Activated naive CD4-positive, alpha-beta T cell treated with anti-CD3 and anti-CD28 coated beads, Interleukin-2, amount 10 ng/mL, durations not matched to agents 7 days and 5 days (primary cell): ENCODE results near the gene TMEM203.

Experiments
- CTCF ChIA-PET: fragments of 350-600 bp; sonication (Branson Sonifier 250); formaldehyde crosslinking; loops from one replicate; lab custom pipeline; 2021; ENCODE audit warnings: antibody characterized with exemption; lab: Charles Lee
- DNase-seq: peaks from one replicate; pipeline ENCODE4 v3.0.0-alpha.2; 2020
- H3K27ac Mint-ChIP-seq: one replicate; pipeline ENCODE4 v1.8.0; 2021; ENCODE audit warnings: mild to moderate bottlenecking, moderate library complexity, mixed read lengths
- H3K27me3 Mint-ChIP-seq: one replicate; pipeline ENCODE4 v1.8.0; 2021; ENCODE audit warnings: mild to moderate bottlenecking, mixed read lengths
- H3K36me3 Mint-ChIP-seq: one replicate; pipeline ENCODE4 v1.8.0; 2021; ENCODE audit warnings: mixed read lengths
- H3K4me1 Mint-ChIP-seq: one replicate; pipeline ENCODE4 v1.8.0; 2021; ENCODE audit warnings: mixed read lengths
- H3K4me3 Mint-ChIP-seq: one replicate; pipeline ENCODE4 v1.8.0; 2021; ENCODE audit warnings: mild to moderate bottlenecking, moderate library complexity, mixed read lengths
- H3K9me3 Mint-ChIP-seq: one replicate; pipeline ENCODE4 v1.8.0; 2021; ENCODE audit warnings: mixed read lengths

Gene TMEM203, protein sequence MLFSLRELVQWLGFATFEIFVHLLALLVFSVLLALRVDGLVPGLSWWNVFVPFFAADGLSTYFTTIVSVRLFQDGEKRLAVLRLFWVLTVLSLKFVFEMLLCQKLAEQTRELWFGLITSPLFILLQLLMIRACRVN

DNA sequence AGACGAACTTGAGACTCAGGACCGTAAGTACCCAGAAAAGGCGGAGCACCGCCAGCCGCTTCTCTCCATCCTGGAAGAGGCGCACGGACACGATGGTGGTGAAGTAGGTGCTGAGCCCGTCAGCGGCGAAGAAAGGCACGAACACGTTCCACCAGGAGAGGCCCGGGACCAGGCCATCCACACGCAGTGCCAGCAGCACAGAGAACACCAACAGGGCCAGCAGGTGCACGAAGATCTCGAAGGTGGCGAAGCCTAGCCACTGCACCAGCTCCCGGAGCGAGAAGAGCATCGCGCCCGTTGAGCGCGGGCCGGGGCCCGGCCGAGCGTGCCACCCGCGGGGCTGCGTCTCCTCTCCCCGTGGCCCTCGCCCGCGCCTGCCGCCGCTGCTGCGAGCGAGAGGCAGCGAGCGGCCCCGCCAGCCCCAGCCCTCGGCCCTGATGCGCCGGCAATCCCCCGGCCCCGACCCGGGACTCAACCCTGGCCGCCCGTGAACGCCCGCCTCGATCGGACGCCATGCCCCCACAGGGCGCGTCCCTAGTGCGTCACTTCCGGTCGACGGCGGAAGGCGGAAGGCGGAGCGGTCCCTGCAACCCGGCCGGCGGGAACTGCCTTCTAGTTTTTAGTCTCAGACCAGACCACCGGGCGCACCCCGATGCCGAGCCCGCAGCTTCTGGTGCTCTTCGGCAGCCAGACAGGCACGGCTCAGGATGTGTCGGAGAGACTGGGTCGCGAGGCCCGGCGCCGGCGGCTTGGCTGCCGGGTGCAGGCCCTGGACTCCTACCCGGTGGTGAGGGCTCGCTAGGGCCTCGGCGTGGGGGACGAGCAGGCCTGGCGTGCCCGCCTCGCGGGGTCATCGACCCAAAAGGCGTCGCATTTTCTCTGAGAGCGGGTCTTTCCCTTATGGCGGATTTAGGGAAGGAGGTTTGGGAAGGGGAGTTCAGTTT, at the start of gene TMEM203, which contains the start of gene NDOR1:
TSS of gene TMEM203 (minus strand) at position 523 of the 944 bp plus-strand sequence. CDS start at position 289, 234 bp downstream.
TSS of gene NDOR1 (plus strand) at position 575 of the 944 bp plus-strand sequence. CDS start at position 653, 78 bp downstream.
- Mint-ChIP-seq H3K9me3 (no peaks in the 10 kb centered on the region), H3K27ac (peak within 1 kb of the TSS; percentile 92), H3K36me3 (peaks cover 19% of the 10 kb centered on the region), H3K27me3 (no peaks in the 10 kb centered on the region), H3K4me3 (peak within 1 kb of the TSS; percentile 92), H3K4me1 (peaks cover 54% of the 10 kb centered on the region)
- peak; percentile 96 for DNase-seq
- CTCF ChIA-PET: interaction anchor here (1.0 to 1.8 kb wide), 4 partner anchors 8 to 137 kb away, joined by 3 to 4 read pairs (median 4); no protein-coding TSS in a partner anchor

- H3K4me3 Mint-ChIP-seq: peak within 1 kb of the TSS; percentile 91
- H3K27ac Mint-ChIP-seq: peak within 1 kb of the TSS; percentile 87
- H3K9me3 Mint-ChIP-seq: no peaks in the 10 kb centered on the region
- H3K27me3 Mint-ChIP-seq: peaks cover 9% of the 10 kb centered on the region
- peak; percentile 96 for DNase-seq
- peaks cover 18% of the 10 kb centered on the region for H3K36me3 Mint-ChIP-seq
- CTCF ChIA-PET: interaction anchor here (1.0 to 2.1 kb wide), 4 partner anchors 12 to 32 kb away, joined by 3 to 11 read pairs (median 4); no protein-coding TSS in a partner anchor
- H3K4me1 Mint-ChIP-seq: peaks cover 19% of the 10 kb centered on the region
These were observed 49.4 kb upstream of the TMEM203 start, which contains the start of gene NELFB for GRCh38 chr9:137254624-137255447. TSS of gene NELFB (plus strand) at chr9:137255327.

- H3K36me3 Mint-ChIP-seq: peaks cover 14% of the 10 kb centered on the region
- DNase-seq: no peak
- no peaks in the 10 kb centered on the region for H3K9me3 Mint-ChIP-seq
- H3K4me1 Mint-ChIP-seq: peaks cover 19% of the 10 kb centered on the region
- CTCF ChIA-PET: interaction anchor here (1.0 to 2.1 kb wide), 4 partner anchors 11 to 33 kb away, joined by 3 to 11 read pairs (median 4); no protein-coding TSS in a partner anchor
- peak overlapping the region; percentile 78 for H3K4me3 Mint-ChIP-seq
- peaks cover 16% of the 10 kb centered on the region for H3K27me3 Mint-ChIP-seq
- H3K27ac Mint-ChIP-seq: peak overlapping the region; percentile 69
These were observed 48.5 kb upstream of the TMEM203 start for GRCh38 chr9:137253717-137254623.

DNA sequence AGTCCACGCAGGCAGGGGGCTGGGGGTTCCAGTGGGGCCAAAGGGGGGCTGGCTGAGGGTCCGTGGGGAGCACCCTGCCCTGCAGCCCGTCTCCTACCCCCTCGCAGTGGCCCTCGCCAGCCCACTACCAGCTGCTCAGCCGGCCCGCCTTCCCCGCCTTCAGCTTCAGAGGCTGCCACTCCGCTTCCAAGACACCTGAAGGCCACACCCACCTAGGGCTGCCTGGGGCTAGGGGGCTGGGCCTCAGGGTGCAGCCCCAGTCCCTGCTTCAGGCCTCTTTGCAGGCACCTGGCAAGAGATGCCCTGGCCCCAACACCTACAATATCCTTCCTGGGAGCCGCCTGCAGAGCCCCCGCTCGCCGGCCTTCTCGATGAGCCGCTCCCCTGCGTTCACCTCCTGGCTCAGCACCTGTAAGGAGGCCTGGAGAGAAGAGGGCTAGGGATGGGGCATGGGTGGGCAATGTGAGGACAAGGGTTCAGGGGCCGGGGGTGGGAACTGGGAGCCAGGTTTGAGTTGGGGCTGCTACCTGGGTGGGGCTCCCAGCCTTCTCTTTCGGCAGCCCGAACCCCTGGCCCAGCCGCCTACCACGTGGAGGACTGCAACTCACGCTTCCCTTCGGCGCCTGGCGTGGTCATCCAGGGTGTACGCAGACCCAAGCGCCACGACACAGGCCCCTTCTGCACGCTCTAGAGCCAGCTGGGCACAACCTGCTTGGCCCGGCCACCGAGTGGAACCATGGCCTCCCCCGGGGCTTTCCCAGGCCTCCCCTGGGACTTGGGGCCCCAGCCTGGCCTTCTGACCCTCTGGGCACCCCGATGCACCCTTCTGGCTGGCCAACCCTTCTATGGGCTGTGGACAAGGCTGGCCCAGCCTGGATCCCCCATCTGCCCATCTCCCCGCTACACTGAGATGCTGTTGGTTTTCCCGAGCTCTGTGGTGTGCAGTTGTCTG, 47.4 kb upstream of the TMEM203 start:
- Mint-ChIP-seq H3K27me3 (peaks cover 16% of the 10 kb centered on the region), H3K36me3 (peaks cover 10% of the 10 kb centered on the region), H3K27ac (no peak overlapping the region), H3K4me1 (peaks cover 19% of the 10 kb centered on the region), H3K9me3 (no peaks in the 10 kb centered on the region), H3K4me3 (no peak overlapping the region)
- DNase-seq: no peak
- CTCF ChIA-PET: interaction anchor here (2.1 kb wide), 1 partner anchor 16 kb away, joined by 11 read pairs; no protein-coding TSS in a partner anchor

DNA sequence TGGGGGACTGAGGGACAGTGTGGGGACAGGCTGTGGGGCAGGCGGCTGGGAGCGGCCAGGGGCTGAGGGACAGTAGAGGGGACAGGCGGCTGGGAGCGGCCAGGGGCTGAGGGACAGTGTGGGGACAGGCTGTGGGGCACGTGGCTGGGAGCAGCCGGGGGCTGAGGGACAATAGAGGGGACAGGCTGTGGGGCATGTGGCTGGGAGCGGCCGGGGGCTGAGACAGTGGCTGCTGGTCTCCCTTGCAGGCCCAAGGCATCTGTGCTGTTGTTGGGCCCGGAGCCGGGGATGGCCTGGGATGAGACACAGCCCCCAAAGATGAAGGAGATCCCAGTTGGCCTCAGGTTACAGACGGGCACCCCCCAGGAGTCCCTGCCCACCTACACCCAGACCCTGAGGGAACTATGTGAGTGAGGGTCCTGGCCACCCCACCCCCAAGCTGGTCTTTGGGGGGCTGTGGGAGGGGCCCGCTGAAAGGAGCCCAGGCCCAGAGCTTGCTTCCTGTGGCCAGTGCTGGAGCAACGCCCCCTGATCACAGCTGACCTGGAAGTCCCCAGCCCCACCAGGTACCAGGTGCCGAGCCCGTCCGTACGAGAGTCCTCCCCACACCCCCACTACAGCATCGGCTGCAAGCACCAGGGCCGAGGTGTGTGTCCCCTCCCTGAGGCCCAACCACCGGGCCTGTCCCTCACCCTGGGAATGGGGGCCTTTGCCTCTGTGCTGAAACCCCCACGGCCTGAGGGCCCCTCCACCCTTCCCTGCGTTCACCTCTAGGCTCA, 46.2 kb upstream of the TMEM203 start:
- Mint-ChIP-seq H3K36me3 (peaks cover 8% of the 10 kb centered on the region), H3K4me1 (peaks cover 14% of the 10 kb centered on the region), H3K27me3 (peaks cover 19% of the 10 kb centered on the region), H3K4me3 (no peak overlapping the region), H3K9me3 (no peaks in the 10 kb centered on the region), H3K27ac (no peak overlapping the region)
- CTCF ChIA-PET: no interaction called here
- DNase-seq: no peak

- DNase-seq: no peak
These were observed 45.7 kb upstream of the TMEM203 start, which contains the start of gene STPG3 for GRCh38 chr9:137251194-137251461. TSS of gene STPG3 (plus strand) at chr9:137251286. CDS start at chr9:137251287, 1 bp downstream.

DNA sequence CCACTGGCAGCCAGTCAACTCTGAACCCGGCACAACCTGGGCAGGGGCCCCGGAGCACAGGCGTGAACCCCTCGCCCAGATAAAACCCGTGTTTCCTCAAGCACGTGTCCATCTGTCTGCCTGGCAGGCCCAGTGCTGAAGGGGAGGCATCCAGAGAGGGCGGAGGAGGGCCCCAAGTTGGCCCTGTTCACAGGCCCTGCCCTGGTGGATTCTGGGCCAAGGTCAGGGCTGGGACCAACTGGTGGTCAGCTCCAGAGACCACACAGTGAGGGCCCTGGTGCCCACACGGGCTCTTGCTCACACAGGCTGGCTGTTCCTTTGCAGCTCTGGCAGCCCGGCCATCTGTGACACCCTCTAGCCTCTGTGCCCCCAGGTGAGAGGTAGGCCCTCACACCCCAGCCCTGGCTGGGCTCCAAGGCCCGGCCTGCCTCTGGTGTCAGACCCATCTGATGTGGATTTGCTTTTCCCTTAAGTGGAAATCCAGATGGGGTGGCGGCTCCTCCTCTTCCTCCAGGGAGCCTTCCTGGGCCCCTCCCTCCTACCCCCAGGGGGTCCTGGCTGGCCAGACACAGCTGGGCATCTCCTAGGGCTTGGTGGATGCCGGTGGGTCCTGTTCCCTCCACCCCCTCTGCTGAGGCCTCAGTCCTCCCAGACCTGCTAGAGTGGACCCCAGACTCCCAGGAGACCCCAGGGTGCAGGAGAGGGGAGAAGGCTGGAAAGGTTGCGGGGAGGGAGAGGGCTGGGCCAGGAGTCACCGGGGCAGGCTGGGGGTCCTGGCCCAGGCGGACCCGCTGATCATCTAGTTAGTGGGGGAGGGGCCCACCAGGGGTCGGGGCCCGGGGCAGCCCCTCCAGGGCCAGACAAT, 45.1 kb upstream of the TMEM203 start:
- Mint-ChIP-seq H3K27ac (no peak overlapping the region), H3K9me3 (no peaks in the 10 kb centered on the region), H3K27me3 (peaks cover 19% of the 10 kb centered on the region), H3K4me3 (no peak overlapping the region), H3K36me3 (peaks cover 2% of the 10 kb centered on the region), H3K4me1 (peaks cover 4% of the 10 kb centered on the region)
- CTCF ChIA-PET: interaction anchor here (1.6 kb wide), 1 partner anchor 14 kb away, joined by 3 read pairs; no protein-coding TSS in a partner anchor
- no peak for DNase-seq

More at GRCh38 chr9:137251194-137251461, 45.7 kb upstream of the TMEM203 start, which contains the start of gene STPG3:
- Mint-ChIP-seq H3K4me3 (no peak within 1 kb of the TSS), H3K27ac (peak within 1 kb of the TSS; percentile 49), H3K36me3 (peaks cover 3% of the 10 kb centered on the region), H3K27me3 (peaks cover 19% of the 10 kb centered on the region), H3K9me3 (no peaks in the 10 kb centered on the region), H3K4me1 (peaks cover 8% of the 10 kb centered on the region)
- CTCF ChIA-PET: no interaction called here

- Mint-ChIP-seq H3K4me1 (peaks cover 9% of the 10 kb centered on the region), H3K9me3 (no peaks in the 10 kb centered on the region), H3K36me3 (peaks cover 10% of the 10 kb centered on the region), H3K27ac (no peak overlapping the region), H3K4me3 (no peak overlapping the region), H3K27me3 (peaks cover 14% of the 10 kb centered on the region)
- CTCF ChIA-PET: interaction anchor here (1.9 kb wide), 1 partner anchor 11 kb away, joined by 5 read pairs; no protein-coding TSS in a partner anchor
- DNase-seq: no peak
These were observed 42.4 kb upstream of the TMEM203 start for GRCh38 chr9:137247916-137248175.

DNA sequence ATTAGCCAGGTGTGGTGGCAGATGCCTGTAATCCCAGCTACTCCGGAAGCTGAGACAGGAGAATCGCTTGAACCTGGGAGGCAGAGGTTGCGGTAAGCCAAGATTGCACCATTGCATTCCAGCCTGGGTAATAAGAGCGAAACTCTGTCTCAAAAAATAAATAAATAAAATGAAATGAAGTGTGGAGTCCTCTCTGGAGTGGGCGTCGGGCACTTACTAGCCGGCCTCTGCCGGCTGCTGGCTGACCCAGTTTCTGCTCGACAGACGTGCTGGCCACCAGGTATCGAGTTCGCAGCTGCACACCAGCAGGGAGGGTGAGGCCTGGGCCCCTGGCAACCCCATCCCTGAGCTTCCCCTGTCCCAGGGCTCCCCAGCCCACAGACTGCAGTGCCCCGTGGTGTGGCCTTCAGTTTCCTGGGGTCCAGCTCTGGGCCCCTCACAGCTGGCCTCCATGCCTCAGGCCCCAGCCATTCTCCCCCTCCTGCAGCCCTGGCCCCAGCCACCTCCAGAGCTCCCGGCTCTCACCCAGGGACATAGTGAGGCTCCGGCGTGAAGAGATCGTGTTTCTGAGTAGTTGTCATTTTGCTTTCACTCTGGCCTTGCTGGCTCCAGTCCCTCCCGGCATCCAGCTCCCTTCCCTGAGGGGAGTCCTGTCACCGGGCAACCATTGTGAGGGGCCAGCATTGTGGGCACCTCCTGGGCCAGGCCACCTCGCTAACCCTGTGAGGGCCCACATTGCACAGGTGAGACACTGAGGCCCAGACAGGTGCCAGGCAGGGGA, 41.9 kb upstream of the TMEM203 start:
- H3K9me3 Mint-ChIP-seq: no peaks in the 10 kb centered on the region
- no peak overlapping the region for H3K27ac Mint-ChIP-seq
- H3K27me3 Mint-ChIP-seq: peaks cover 14% of the 10 kb centered on the region
- H3K4me1 Mint-ChIP-seq: peaks cover 14% of the 10 kb centered on the region
- CTCF ChIA-PET: interaction anchor here (0.9 to 1.9 kb wide), 2 partner anchors 9 to 11 kb away, joined by 3 to 5 read pairs; no protein-coding TSS in a partner anchor
- no peak for DNase-seq
- no peak overlapping the region for H3K4me3 Mint-ChIP-seq
- peaks cover 15% of the 10 kb centered on the region for H3K36me3 Mint-ChIP-seq
